Astrocyte (in vitro differentiated cells and primary cell): Measurements from ENCODE around the gene SPIB. TPM values are rescaled to one million over a fixed set of nuclear protein-coding genes. Genes with fewer than 3 reads are reported as not detected.
"Not testable (repeated sequence)": the region's sequence is repeated elsewhere in the genome, so short reads cannot be mapped to it uniquely, and the experiment has no call there.

Source experiments
- DNase-seq: peaks from one replicate; pipeline ENCODE4 v3.0.0-alpha.2; 2010; ENCODE audit warnings: low read depth
- FAIRE-seq: peaks from 2 replicates; lab custom pipeline; 2011; peaks lifted over from hg19 to GRCh38; lab: Jason Lieb, UNC
- H2AFZ ChIP-seq: 2 replicates; pipeline ENCODE4 v1.6.0; 2012; ENCODE audit warnings: low read depth, low read length, inconsistent platforms
- H3K27ac ChIP-seq: 2 replicates; pipeline ENCODE4 v1.5.1; 2011; ENCODE audit warnings: low read depth, low read length, inconsistent platforms
- H3K27me3 ChIP-seq: 2 replicates; pipeline ENCODE4 v1.6.0; 2011; ENCODE audit warnings: low read length, inconsistent platforms; ENCODE audit not compliant: insufficient read depth
- H3K36me3 ChIP-seq: 2 replicates; pipeline ENCODE4 v1.5.1; 2011; ENCODE audit warnings: low read length, inconsistent platforms; ENCODE audit not compliant: insufficient read depth
- H3K4me1 ChIP-seq: 2 replicates; pipeline ENCODE4 v1.5.1; 2011; ENCODE audit warnings: low read length, inconsistent platforms; ENCODE audit not compliant: insufficient read depth
- H3K4me2 ChIP-seq: 2 replicates; pipeline ENCODE4 v1.6.0; 2012; ENCODE audit warnings: low read length, inconsistent platforms
- H3K4me3 ChIP-seq: 2 replicates; pipeline ENCODE4 v1.5.1; 2011; ENCODE audit warnings: low read depth, mild to moderate bottlenecking, low read length, inconsistent platforms; ENCODE audit not compliant: insufficient read depth
- H3K79me2 ChIP-seq: 2 replicates; pipeline ENCODE4 v1.6.0; 2012; ENCODE audit warnings: mild to moderate bottlenecking, low read length, inconsistent platforms; ENCODE audit not compliant: insufficient read depth
- H3K9ac ChIP-seq: 2 replicates; pipeline ENCODE4 v1.6.0; 2012; ENCODE audit warnings: mild to moderate bottlenecking, low read length, inconsistent platforms
- H3K9me3 ChIP-seq: 2 replicates; pipeline ENCODE4 v1.5.1; 2012; ENCODE audit warnings: low read depth, mild to moderate bottlenecking, low read length, inconsistent platforms; ENCODE audit not compliant: insufficient read depth
- H4K20me1 ChIP-seq: 2 replicates; pipeline ENCODE4 v1.6.0; 2012; ENCODE audit warnings: low read length, inconsistent platforms; ENCODE audit not compliant: insufficient read depth
- H3K27ac Mint-ChIP-seq: one replicate; pipeline ENCODE4 v1.8.0; 2021; ENCODE audit warnings: mild to moderate bottlenecking, mixed read lengths; ENCODE audit not compliant: unreplicated experiment
- H3K27me3 Mint-ChIP-seq: one replicate; pipeline ENCODE4 v1.8.0; 2021; ENCODE audit warnings: low read depth, mixed read lengths; ENCODE audit not compliant: unreplicated experiment
- H3K36me3 Mint-ChIP-seq: one replicate; pipeline ENCODE4 v1.8.0; 2021; ENCODE audit warnings: low read depth, mixed read lengths; ENCODE audit not compliant: unreplicated experiment
- H3K4me1 Mint-ChIP-seq: one replicate; pipeline ENCODE4 v1.8.0; 2021; ENCODE audit warnings: low read depth, mixed read lengths; ENCODE audit not compliant: unreplicated experiment
- H3K4me3 Mint-ChIP-seq: one replicate; pipeline ENCODE4 v1.8.0; 2021; ENCODE audit warnings: mild to moderate bottlenecking, moderate library complexity, mixed read lengths; ENCODE audit not compliant: unreplicated experiment
- H3K9me3 Mint-ChIP-seq: one replicate; pipeline ENCODE4 v1.8.0; 2021; ENCODE audit warnings: mild to moderate bottlenecking, mixed read lengths; ENCODE audit not compliant: unreplicated experiment
- EZH2 ChIP-seq: IDR thresholded peaks from 2 replicates; pipeline ENCODE4 v1.6.1; 2012; ENCODE audit warnings: mild to moderate bottlenecking, low read length, inconsistent platforms; ENCODE audit not compliant: insufficient read depth
- total RNA-seq: library from RNA; stranded (reverse); gene quantifications from 2 replicates; pipeline ENCODE4 v1.2.1, GENCODE V29; 2021
- TF ChIP-seq, protein P1 (sequence below): IDR thresholded peaks from 2 replicates; pipeline ENCODE4 v1.5.1; 2011; ENCODE audit warnings: low read depth, mild to moderate bottlenecking, inconsistent platforms, low read length, moderate library complexity; ENCODE audit not compliant: insufficient read depth

SPIB gene
- total RNA-seq, 1 donor from 2014 or later = 0.14 TPM

DNA sequence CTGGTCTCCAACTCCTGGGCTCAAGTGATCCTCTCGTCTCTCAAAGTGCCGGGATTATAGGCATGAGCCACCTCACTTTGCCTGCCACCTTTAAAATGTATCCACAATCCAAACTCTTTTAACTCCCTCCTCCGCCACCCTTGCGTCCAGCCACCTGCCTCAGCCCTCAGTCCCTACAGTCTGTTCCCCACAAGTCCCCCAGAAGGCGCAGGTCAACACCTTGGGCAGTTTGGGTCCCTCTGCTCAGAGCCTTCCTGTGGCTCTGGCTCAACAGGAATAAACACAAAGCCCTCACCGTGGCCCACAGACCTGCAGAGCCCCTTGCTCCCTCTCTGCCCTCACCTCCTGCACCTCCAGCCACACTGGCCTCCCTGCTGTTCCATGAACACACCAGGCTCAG, 50.1 kb downstream of the SPIB start:
- H3K9me3 ChIP-seq = no peaks in the 10 kb centered on the region
- H3K9ac ChIP-seq = no peak overlapping the region
- no peaks in the 10 kb centered on the region for H3K27me3 ChIP-seq
- H3K79me2 ChIP-seq = no peaks in the 10 kb centered on the region
- no peak overlapping the region for H3K27ac ChIP-seq
- FAIRE-seq (no peak), DNase-seq (no peak)
- peaks cover 23% of the 10 kb centered on the region for H3K9me3 Mint-ChIP-seq
- H3K4me1 Mint-ChIP-seq = no peaks in the 10 kb centered on the region
- H3K4me3 ChIP-seq = no peak overlapping the region
- H3K4me2 ChIP-seq = no peak overlapping the region
- no peaks in the 10 kb centered on the region for H3K27me3 Mint-ChIP-seq
- H3K4me1 ChIP-seq = no peaks in the 10 kb centered on the region
- TF ChIP-seq, protein P1, sequence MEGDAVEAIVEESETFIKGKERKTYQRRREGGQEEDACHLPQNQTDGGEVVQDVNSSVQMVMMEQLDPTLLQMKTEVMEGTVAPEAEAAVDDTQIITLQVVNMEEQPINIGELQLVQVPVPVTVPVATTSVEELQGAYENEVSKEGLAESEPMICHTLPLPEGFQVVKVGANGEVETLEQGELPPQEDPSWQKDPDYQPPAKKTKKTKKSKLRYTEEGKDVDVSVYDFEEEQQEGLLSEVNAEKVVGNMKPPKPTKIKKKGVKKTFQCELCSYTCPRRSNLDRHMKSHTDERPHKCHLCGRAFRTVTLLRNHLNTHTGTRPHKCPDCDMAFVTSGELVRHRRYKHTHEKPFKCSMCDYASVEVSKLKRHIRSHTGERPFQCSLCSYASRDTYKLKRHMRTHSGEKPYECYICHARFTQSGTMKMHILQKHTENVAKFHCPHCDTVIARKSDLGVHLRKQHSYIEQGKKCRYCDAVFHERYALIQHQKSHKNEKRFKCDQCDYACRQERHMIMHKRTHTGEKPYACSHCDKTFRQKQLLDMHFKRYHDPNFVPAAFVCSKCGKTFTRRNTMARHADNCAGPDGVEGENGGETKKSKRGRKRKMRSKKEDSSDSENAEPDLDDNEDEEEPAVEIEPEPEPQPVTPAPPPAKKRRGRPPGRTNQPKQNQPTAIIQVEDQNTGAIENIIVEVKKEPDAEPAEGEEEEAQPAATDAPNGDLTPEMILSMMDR = no peak
- TF ChIP-seq EZH2 = no peak
- no peaks in the 10 kb centered on the region for H3K36me3 ChIP-seq
- no peaks in the 10 kb centered on the region for H3K36me3 Mint-ChIP-seq
- no peak overlapping the region for H3K27ac Mint-ChIP-seq
- no peak overlapping the region for H3K4me3 Mint-ChIP-seq
- no peak overlapping the region for H2AFZ ChIP-seq
- H4K20me1 ChIP-seq = no peaks in the 10 kb centered on the region

DNA sequence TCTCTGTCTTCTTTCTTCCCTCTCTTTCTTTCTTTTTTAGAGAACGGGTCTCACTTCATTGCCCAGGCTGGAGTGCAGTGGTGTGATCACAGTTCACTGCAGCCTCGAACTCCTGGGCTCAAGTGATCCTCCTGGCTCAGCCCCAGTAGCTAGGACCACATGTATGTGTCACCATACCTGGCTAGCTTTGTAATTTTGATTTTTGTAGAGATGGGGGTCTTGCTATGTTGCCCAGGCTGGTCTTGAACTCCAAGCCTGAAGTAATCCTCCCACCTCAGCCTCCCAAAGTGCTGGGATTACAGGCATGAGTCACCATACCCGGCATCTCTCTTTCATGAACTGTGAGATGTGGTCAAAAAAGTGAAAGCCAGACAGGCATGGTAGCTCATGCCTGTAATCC, 54.6 kb downstream of the SPIB start:
- H3K4me1 ChIP-seq, H3K4me3 ChIP-seq, DNase-seq, H3K9ac ChIP-seq, H2AFZ ChIP-seq, FAIRE-seq, H3K27me3 ChIP-seq, H3K27ac ChIP-seq, H3K36me3 ChIP-seq, H3K9me3 ChIP-seq, H3K4me3 Mint-ChIP-seq, H3K27me3 Mint-ChIP-seq, H3K36me3 Mint-ChIP-seq, H3K4me2 ChIP-seq, H3K4me1 Mint-ChIP-seq, H3K27ac Mint-ChIP-seq: not testable (repeated sequence)
- peaks cover 13% of the 10 kb centered on the region for H3K79me2 ChIP-seq
- peaks cover 13% of the 10 kb centered on the region for H4K20me1 ChIP-seq
- peaks cover 27% of the 10 kb centered on the region for H3K9me3 Mint-ChIP-seq

DNA sequence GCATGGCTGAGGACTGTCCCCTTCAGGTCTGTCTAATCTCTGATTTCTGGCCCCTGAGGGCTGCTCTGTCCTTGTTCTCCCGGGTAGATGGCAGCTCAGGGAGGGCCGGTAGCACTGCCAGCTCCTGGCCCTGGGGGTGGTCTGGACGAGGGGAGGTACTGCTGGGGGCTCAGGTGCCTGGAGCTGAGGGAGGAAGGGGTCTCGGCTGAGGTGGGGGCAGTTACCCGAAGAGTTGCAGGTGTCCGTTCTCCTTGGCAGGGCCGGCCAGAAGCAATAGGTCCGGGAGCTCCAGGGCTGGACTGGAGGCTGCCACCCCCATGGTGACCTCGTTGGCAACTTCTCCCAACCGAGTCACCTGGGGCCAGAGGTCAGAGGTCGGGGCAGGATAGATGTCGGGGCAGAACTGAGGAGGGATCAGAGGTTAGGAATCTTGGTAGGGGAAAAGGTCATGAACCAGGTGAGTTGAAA, 56.4 kb downstream of the SPIB start:
- no peaks in the 10 kb centered on the region for H3K36me3 ChIP-seq
- no peak for FAIRE-seq
- H3K4me1 Mint-ChIP-seq = no peaks in the 10 kb centered on the region
- DNase-seq = no peak
- H3K4me2 ChIP-seq = no peak overlapping the region
- peaks cover 5% of the 10 kb centered on the region for H3K4me1 ChIP-seq
- no peak overlapping the region for H3K27ac ChIP-seq
- no peak overlapping the region for H2AFZ ChIP-seq
- no peak overlapping the region for H3K27ac Mint-ChIP-seq
- peaks cover 24% of the 10 kb centered on the region for H3K9me3 Mint-ChIP-seq
- no peak overlapping the region for H3K4me3 Mint-ChIP-seq
- H3K27me3 ChIP-seq = no peaks in the 10 kb centered on the region
- H3K36me3 Mint-ChIP-seq = no peaks in the 10 kb centered on the region
- peaks cover 16% of the 10 kb centered on the region for H4K20me1 ChIP-seq
- no peak overlapping the region for H3K9ac ChIP-seq
- TF ChIP-seq EZH2 = no peak
- TF ChIP-seq, protein P1 = no peak
- peaks cover 25% of the 10 kb centered on the region for H3K79me2 ChIP-seq
- no peaks in the 10 kb centered on the region for H3K9me3 ChIP-seq
- H3K4me3 ChIP-seq = no peak overlapping the region
- no peaks in the 10 kb centered on the region for H3K27me3 Mint-ChIP-seq
